HepG2 (cell line): ENCODE results near the gene SOX12. TPM values are rescaled to one million over a fixed set of nuclear protein-coding genes. Genes with fewer than 3 reads are reported as not detected.

Source experiments
- ATF7 ChIP-seq, 2 experiments: fragments of 450-650 bp in 1 of 2; sonication (generic) in 1 of 2; formaldehyde crosslinking in 1 of 2; IDR thresholded peaks; 2 replicates each; pipeline versions ENCODE4 v1.4.0 to v1.6.1; 2016 to 2020; ENCODE audit warnings: antibody characterized with exemption in 1 of 2, mild to moderate bottlenecking in 1 of 2, missing genetic modification reagents in 1 of 2
- BRD4 ChIP-seq: sonication (generic); formaldehyde crosslinking; IDR thresholded peaks from 2 replicates; pipeline ENCODE4 v1.4.0; 2020; ENCODE audit warnings: missing genetic modification reagents
- CHD2 ChIP-seq: IDR thresholded peaks from 2 replicates; pipeline ENCODE4 v1.6.1; 2011; ENCODE audit warnings: low read depth, low read length, improper control_type of control experiment
- GTF2F1 ChIP-seq: fragments of 150-350 bp; IDR thresholded peaks from 2 replicates; pipeline ENCODE4 v1.6.1; 2014; ENCODE audit warnings: low read length
- KAT8 ChIP-seq: IDR thresholded peaks from 2 replicates; pipeline ENCODE4 v1.6.1; 2016; ENCODE audit warnings: missing genetic modification reagents, missing compliant biosample characterization
- MYNN ChIP-seq: sonication (generic); formaldehyde crosslinking; IDR thresholded peaks from 2 replicates; pipeline ENCODE4 v1.4.0; 2020; ENCODE audit warnings: mild to moderate bottlenecking, low read depth, missing genetic modification reagents
- NCOA5 ChIP-seq: sonication (generic); formaldehyde crosslinking; IDR thresholded peaks from 2 replicates; pipeline ENCODE4 v1.4.0; 2020; ENCODE audit warnings: missing genetic modification reagents
- NFYC ChIP-seq: IDR thresholded peaks from 2 replicates; pipeline ENCODE4 v1.6.1; 2016; ENCODE audit warnings: missing genetic modification reagents, missing compliant biosample characterization
- POLR2A ChIP-seq, 2 experiments: IDR thresholded peaks; 2 replicates each; pipeline ENCODE4 v1.6.1; 2011; ENCODE audit warnings: low read depth in 2 of 2, low read length in 2 of 2, mild to moderate bottlenecking in 1 of 2, moderate library complexity in 1 of 2; ENCODE audit not compliant: insufficient read depth in 1 of 2
- RAD51 ChIP-seq: fragments of 450-650 bp; IDR thresholded peaks from 2 replicates; pipeline ENCODE4 v1.6.1; 2016; ENCODE audit warnings: borderline replicate concordance
- RFXAP ChIP-seq: sonication (generic); formaldehyde crosslinking; IDR thresholded peaks from 2 replicates; pipeline ENCODE4 v1.4.0; 2020; ENCODE audit warnings: missing genetic modification reagents, borderline replicate concordance
- TOE1 ChIP-seq: sonication (generic); formaldehyde crosslinking; IDR thresholded peaks from 2 replicates; pipeline ENCODE4 v1.4.0; 2020; ENCODE audit warnings: mild to moderate bottlenecking, missing genetic modification reagents
- ZBTB7B ChIP-seq: sonication (generic); formaldehyde crosslinking; IDR thresholded peaks from 2 replicates; pipeline ENCODE4 v1.4.0; 2020; ENCODE audit warnings: missing genetic modification reagents
- ZNF251 ChIP-seq: sonication (generic); formaldehyde crosslinking; IDR thresholded peaks from 2 replicates; pipeline ENCODE4 v1.9.0; 2021; ENCODE audit warnings: mild to moderate bottlenecking, missing genetic modification reagents
- ZNF556 ChIP-seq: sonication (generic); formaldehyde crosslinking; IDR thresholded peaks from 2 replicates; pipeline ENCODE4 v1.4.0; 2020; ENCODE audit warnings: mild to moderate bottlenecking, missing genetic modification reagents, borderline replicate concordance
- ZNF644 ChIP-seq: IDR thresholded peaks from 2 replicates; pipeline ENCODE4 v1.6.1; 2016; ENCODE audit warnings: low read depth
- ZNF7 ChIP-seq: IDR thresholded peaks from 2 replicates; pipeline ENCODE4 v1.6.1; 2016; ENCODE audit warnings: missing biosample characterization, missing genetic modification reagents
- polyA plus RNA-seq, 8 experiments: library from polyadenylated mRNA; depleted of rRNA in 3 of 8; stranded (reverse) in 7 of 8; unstranded in 1 of 8; fragments of >200 nt; fragmentation: Illumina TruSeq in 4 of 8; extraction: Trizol in 4 of 8; gene quantifications; 2 replicates each; pipeline versions ENCODE4 v1.2.1 to v1.2.3, GENCODE V29; 2011 to 2016; ENCODE audit warnings: low read depth in 4 of 8, missing spikeins in 1 of 8, mixed read lengths in 1 of 8; ENCODE audit not compliant: insufficient read depth in 1 of 8
- total RNA-seq, 5 experiments: library from RNA; depleted of rRNA; stranded (reverse); fragments of >200 nt; fragmentation: Illumina TruSeq; extraction: Trizol; gene quantifications; 2 replicates each; pipeline ENCODE4 v1.2.3, GENCODE V29; 2016; ENCODE audit warnings: low read depth in 1 of 5
- TF ChIP-seq, protein P1 (sequence below): sonication (generic); formaldehyde crosslinking; IDR thresholded peaks from 2 replicates; pipeline ENCODE4 v1.5.1; 2020; ENCODE audit warnings: missing genetic modification reagents, mild to moderate bottlenecking, borderline replicate concordance
- TF ChIP-seq, protein P2 (sequence below), 2 experiments: IDR thresholded peaks; 2 replicates each; pipeline ENCODE4 v1.6.1; 2011 to 2012; ENCODE audit warnings: low read length in 2 of 2, borderline replicate concordance in 1 of 2, low read depth in 1 of 2, mild to moderate bottlenecking in 1 of 2, moderate library complexity in 1 of 2
- TF ChIP-seq, protein P3 (sequence below): sonication (generic); formaldehyde crosslinking; IDR thresholded peaks from 2 replicates; pipeline ENCODE4 v1.5.0; 2020; ENCODE audit warnings: missing genetic modification reagents, mild to moderate bottlenecking, borderline replicate concordance
- TF ChIP-seq, protein P4 (sequence below): sonication (generic); formaldehyde crosslinking; IDR thresholded peaks from 2 replicates; pipeline ENCODE4 v1.4.0; 2020; ENCODE audit warnings: missing genetic modification reagents
- TF ChIP-seq, protein P5 (sequence below): IDR thresholded peaks from 2 replicates; pipeline ENCODE4 v1.6.1; 2016

SOX12 gene
- total and polyA plus RNA-seq, 2 of the 13 experiments (the other 11 are each of a cell fraction or from before 2014, with no cell fraction given) = 10.0 to 18.7 TPM

DNA sequence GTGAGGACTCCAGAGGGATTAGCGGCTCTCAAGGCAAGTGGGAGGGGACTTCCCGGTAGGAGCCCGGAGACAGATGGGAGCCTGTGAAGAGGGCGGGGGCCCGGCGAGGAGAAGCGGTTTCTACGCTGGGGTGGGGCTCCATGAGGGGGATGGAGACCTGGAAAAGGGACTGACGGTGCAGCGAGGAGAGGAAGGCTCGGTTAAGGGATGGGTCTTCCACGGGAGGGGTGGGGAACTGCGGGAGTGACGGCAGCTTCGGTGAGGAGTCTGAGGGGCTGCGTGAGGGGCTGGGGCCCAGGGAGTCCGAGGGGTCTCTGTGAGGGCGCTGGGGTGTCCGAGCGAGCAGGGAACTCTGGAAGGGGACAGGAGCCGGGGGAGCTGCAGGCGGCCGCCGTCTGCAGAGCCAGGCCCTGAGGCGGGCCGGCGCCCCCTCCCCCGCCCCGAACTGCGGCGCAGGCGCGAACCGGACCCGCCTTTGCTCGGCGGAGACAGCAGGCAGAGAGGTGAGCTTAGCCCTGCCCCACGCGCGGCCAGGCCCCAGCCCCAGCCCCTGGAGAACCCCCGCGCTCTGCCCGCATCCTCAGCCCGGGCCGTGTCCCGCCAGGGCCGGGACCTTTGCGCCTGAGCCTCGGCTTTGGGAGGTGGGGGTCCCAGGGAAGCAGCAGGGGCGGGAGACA is 21.4 kb downstream of the SOX12 start, which contains the start of gene NRSN2 (continued):
- TF ChIP-seq MYNN (CRISPR knock-in tag) = 0 out of 2 replicates have a peak, but pooled peaks have one; percentile 53
- TF ChIP-seq POLR2A (IDR thresholded peaks at IDR 0.05; ENCODE audit: insufficient read depth in 1 of 2, low read depth in 2 of 2, low read length in 2 of 2) = peak; percentile 37 to 78; a peak in 3 of 4 replicates
- no peak for TF ChIP-seq NCOA5 (CRISPR knock-in tag)
- TF ChIP-seq GTF2F1 = no peak
- no peak; the same call in 1 of the 2 replicates for TF ChIP-seq BRD4
- TF ChIP-seq, protein P1, sequence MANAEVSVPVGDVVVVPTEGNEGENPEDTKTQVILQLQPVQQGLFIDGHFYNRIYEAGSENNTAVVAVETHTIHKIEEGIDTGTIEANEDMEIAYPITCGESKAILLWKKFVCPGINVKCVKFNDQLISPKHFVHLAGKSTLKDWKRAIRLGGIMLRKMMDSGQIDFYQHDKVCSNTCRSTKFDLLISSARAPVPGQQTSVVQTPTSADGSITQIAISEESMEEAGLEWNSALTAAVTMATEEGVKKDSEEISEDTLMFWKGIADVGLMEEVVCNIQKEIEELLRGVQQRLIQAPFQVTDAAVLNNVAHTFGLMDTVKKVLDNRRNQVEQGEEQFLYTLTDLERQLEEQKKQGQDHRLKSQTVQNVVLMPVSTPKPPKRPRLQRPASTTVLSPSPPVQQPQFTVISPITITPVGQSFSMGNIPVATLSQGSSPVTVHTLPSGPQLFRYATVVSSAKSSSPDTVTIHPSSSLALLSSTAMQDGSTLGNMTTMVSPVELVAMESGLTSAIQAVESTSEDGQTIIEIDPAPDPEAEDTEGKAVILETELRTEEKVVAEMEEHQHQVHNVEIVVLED (CRISPR knock-in tag) = no peak
- TF ChIP-seq KAT8 (CRISPR knock-in tag) = peak; percentile 52; the same call in 1 of the 2 replicates
- TF ChIP-seq ZNF7 (CRISPR knock-in tag) = no peak
- no peak for TF ChIP-seq ATF7 (IDR thresholded peaks at IDR 0.05)
- no peak for TF ChIP-seq ATF7 (CRISPR knock-in tag; IDR thresholded peaks at IDR 0.05)
- TF ChIP-seq, protein P2, sequence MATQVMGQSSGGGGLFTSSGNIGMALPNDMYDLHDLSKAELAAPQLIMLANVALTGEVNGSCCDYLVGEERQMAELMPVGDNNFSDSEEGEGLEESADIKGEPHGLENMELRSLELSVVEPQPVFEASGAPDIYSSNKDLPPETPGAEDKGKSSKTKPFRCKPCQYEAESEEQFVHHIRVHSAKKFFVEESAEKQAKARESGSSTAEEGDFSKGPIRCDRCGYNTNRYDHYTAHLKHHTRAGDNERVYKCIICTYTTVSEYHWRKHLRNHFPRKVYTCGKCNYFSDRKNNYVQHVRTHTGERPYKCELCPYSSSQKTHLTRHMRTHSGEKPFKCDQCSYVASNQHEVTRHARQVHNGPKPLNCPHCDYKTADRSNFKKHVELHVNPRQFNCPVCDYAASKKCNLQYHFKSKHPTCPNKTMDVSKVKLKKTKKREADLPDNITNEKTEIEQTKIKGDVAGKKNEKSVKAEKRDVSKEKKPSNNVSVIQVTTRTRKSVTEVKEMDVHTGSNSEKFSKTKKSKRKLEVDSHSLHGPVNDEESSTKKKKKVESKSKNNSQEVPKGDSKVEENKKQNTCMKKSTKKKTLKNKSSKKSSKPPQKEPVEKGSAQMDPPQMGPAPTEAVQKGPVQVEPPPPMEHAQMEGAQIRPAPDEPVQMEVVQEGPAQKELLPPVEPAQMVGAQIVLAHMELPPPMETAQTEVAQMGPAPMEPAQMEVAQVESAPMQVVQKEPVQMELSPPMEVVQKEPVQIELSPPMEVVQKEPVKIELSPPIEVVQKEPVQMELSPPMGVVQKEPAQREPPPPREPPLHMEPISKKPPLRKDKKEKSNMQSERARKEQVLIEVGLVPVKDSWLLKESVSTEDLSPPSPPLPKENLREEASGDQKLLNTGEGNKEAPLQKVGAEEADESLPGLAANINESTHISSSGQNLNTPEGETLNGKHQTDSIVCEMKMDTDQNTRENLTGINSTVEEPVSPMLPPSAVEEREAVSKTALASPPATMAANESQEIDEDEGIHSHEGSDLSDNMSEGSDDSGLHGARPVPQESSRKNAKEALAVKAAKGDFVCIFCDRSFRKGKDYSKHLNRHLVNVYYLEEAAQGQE (IDR thresholded peaks at IDR 0.05; ENCODE audit: borderline replicate concordance in 1 of 2, low read depth in 1 of 2, low read length in 2 of 2) = peak in 1 of 2 experiments; percentile 38; a peak in 1 of 4 replicates
- TF ChIP-seq ZNF251 (CRISPR knock-in tag) = no peak; the same call in 1 of the 2 replicates
- TF ChIP-seq CHD2 = no peak; the same call in 1 of the 2 replicates
- no peak for TF ChIP-seq TOE1 (CRISPR knock-in tag)
- no peak for TF ChIP-seq RFXAP (CRISPR knock-in tag)
- no peak for TF ChIP-seq ZBTB7B (CRISPR knock-in tag)
- no peak for TF ChIP-seq RAD51
- TF ChIP-seq, protein P3, sequence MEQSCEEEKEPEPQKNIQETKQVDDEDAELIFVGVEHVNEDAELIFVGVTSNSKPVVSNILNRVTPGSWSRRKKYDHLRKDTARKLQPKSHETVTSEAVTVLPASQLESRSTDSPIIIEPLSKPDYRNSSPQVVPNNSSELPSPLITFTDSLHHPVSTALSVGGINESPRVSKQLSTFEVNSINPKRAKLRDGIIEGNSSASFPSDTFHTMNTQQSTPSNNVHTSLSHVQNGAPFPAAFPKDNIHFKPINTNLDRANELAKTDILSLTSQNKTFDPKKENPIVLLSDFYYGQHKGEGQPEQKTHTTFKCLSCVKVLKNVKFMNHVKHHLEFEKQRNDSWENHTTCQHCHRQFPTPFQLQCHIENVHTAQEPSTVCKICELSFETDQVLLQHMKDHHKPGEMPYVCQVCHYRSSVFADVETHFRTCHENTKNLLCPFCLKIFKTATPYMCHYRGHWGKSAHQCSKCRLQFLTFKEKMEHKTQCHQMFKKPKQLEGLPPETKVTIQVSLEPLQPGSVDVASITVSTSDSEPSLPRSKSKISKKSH (CRISPR knock-in tag) = peak; percentile 85; the same call in 1 of the 2 replicates
- TF ChIP-seq ZNF556 (CRISPR knock-in tag) = no peak
- TF ChIP-seq NFYC = no peak
- TF ChIP-seq, protein P4, sequence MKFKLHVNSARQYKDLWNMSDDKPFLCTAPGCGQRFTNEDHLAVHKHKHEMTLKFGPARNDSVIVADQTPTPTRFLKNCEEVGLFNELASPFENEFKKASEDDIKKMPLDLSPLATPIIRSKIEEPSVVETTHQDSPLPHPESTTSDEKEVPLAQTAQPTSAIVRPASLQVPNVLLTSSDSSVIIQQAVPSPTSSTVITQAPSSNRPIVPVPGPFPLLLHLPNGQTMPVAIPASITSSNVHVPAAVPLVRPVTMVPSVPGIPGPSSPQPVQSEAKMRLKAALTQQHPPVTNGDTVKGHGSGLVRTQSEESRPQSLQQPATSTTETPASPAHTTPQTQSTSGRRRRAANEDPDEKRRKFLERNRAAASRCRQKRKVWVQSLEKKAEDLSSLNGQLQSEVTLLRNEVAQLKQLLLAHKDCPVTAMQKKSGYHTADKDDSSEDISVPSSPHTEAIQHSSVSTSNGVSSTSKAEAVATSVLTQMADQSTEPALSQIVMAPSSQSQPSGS (CRISPR knock-in tag) = peak; percentile 48; the same call in 1 of the 2 replicates
- no peak for TF ChIP-seq ZNF644 (CRISPR knock-in tag)
- TF ChIP-seq, protein P5, sequence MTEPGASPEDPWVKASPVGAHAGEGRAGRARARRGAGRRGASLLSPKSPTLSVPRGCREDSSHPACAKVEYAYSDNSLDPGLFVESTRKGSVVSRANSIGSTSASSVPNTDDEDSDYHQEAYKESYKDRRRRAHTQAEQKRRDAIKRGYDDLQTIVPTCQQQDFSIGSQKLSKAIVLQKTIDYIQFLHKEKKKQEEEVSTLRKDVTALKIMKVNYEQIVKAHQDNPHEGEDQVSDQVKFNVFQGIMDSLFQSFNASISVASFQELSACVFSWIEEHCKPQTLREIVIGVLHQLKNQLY (CRISPR knock-in tag) = no peak
